NCI-H1436 (cell line): ENCODE measurements around the gene TAPBP.
"Not testable (repeated sequence)": the region's sequence is repeated elsewhere in the genome, so short reads cannot be mapped to it uniquely, and the experiment has no call there.

Experiments
- DNase-seq: peaks from one replicate; lab custom pipeline; 2025; lab: John Stamatoyannopoulos, UW

Gene TAPBP

DNA sequence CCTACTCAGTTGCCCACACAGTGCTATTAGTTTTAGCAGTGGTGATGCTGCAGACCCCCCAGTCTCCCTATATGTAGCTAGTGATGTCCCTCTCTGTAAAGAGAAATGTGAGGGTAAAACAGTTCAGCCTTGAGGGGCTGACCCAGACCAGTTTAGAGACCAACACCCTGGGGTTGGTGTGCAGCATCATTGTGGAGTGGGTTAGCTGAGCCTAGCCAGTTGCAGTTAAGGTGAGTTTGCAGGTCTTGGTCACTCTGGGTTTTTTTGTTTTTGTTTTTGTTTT, 37.4 kb downstream of the TAPBP start:
- DNase-seq = no peak

DNA sequence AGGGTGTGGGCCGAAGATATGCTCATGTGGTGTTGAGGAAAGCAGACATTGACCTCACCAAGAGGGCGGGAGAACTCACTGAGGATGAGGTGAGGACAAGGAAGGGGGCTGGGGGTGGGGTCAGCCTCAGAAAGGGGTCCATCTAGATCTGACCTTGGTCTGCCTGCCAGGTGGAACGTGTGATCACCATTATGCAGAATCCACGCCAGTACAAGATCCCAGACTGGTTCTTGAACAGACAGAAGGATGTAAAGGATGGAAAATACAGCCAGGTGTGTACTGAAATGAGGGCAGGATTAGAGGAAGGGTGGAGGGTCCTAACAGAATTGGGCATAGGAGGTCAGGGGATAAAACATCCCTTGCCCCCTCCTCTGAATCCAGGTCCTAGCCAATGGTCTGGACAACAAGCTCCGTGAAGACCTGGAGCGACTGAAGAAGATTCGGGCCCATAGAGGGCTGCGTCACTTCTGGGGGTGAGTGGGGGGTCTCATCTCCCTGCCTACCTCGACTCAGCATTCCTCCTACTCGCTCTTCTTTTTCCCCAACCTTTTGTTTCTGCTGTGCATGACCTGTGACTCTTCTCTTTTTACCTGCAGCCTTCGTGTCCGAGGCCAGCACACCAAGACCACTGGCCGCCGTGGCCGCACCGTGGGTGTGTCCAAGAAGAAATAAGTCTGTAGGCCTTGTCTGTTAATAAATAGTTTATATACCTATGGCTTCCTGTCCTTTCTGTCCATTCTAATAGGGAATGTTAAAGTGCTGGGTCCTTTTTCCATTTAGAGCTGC, 37.9 kb downstream of the TAPBP start:
- DNase-seq = not testable (repeated sequence)

DNA sequence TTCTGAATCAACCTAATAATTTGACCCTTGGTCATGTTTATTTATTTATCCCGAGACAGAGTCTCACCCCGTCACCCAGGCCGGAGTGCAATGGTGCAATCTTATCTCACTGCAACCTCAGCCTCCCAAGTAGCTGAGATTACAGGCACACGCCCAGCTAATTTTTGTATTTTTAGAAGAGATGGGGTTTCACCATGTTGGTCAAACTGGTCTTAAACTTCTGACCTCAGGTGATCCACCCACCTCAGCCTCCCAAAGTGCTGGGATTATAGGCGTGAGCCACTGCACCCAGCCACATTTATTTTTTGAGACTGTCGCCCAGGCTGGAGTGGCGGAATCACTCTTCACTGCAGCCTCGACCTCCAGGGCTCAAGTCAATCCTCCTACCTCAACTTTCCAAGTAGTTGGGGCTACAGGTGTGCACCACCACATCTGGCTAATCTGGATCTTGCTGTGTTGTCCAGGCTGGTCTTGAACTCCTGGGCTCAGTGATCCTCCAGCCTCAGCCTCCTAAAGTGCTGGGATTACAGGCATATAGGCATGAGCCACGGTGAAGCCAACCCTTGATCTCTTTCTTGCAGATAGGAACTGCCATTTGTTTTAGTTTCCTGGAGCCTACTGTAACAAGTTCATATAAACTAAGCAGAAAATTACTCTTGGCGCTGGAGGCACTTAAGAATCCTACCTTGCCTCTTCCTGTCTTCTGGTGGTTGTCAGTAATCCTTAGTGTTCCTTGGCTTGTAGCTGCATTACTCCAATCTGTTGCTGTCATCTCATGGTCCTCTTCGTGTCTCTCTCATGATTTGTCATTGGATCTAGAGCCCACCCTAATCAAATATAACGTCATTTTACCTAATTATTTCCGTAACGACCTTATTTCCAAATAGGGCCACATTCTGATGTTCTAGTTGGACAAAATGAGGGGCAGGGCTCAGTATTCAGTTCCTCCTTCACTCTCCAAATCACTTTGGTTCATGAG, 39.7 kb downstream of the TAPBP start:
- no peak for DNase-seq

DNA sequence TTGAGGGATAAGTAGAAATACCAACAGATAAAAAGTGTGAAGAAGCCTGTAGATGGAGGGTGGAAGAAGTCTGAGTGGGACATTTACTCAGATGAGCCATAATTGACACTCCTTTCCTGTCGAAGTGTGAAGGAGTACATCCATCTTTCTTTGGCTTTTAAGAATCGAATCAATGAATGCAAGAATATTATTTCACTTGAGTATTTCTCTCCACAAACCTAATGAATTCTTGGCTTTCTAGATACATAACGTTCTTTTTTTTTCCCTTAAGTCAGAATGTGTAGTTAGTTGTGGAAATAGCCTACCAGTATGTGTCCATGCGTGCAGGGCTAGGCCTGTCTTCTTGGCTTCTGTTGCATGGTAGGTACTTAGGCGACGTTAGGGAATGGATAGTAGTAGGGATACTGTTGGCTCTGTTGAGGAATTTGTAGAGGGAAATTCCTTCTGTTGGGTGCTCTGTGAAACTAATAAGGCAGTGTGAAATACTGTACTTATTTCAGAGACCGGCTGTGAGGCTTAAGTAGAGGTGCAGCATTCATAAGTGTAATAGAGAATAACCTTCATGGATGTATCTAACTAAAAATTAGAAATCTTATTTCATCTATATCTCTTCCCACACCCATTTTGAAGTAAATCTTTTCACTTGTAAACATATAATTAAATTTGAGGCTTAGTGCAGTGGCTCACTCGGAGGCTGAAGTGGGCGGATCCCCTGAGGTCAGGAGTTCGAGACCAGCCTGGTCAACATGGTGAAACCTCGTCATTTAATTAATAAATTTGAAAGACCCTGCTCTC, 40.6 kb downstream of the TAPBP start:
- DNase-seq = no peak

DNA sequence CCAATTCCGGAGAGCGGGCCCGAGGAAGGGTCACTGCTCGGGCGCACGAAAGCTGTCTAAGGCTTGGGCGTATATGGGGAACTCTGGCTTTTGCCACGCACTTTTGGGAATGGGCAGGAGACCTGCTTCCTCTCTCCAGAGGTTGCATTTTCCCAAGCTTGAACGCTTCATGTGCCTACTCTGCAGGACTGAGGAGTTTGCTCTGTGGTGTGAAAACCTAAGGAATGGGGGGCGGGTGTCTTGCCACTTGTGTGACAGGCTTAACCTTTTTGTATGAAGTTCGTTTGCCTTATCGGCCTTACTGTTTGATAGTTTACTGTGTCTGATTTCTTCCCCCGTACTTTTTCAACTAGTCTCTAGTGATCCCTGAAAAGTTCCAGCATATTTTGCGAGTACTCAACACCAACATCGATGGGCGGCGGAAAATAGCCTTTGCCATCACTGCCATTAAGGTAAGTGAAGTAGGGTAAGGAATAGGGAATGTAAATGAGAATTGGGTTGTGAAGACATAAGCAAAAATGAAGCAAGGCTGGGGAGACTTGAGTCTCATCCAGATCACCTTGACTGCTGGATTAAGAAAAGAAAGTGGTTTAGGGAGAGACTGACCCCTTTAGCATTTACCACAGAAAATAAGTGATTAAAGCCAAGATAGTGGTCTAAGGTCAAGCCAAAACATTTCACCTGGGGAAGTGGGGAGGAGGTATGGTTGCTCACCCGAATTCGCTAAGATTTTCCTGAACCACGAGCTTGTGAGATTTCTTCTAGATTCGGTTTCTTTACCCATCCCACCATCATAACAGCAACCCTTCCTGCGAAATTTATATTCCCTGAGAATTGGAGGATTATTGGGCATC, 41.4 kb downstream of the TAPBP start:
- DNase-seq = no peak

DNA sequence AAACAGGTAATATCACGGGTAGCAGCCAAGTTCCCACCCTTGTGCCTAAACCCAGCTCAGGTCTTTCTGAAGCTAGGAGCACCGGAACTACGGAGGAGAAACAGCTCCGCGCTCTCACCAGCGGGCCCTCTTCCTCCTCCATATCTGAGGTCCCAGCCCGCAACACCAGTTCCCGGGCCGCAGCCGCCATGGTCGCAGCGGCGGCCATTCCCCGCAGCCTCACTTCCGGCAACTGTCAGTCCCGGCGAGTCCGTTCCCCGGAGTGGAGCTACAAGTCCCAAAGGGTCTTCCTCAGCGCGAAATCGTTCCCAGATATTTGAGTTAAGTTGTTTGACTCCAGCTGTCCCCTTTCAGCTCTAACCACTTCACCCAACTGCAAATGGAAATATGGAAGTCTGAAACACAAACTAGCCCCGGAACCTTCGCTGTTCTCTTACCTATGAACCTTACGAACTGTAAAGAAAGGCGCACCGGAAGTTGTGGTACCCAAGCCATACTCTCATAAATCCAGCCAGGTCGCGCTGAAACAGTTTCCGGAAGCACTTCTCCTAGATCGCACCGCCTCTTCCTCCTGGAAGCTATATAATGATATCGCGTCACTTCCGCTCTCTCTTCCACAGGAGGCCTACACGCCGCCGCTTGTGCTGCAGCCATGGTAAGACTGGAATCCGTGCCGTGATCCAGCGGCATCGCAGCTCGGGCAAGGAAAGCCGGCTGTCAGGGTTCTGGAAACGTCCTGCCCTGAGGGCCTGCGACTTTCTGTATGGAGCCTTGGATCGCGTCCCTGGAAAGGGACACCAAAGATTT, 42.2 kb downstream of the TAPBP start, which contains the start of the genes RPS18 and VPS52:
Gene RPS18, plus strand, starts transcription at position 608 of the 807 bp plus-strand sequence. Its CDS starts 45 bp downstream, at position 653.
Gene VPS52, minus strand, starts transcription at position 409 of the 807 bp plus-strand sequence. Its CDS starts 201 bp downstream, at position 208.
- DNase-seq = peak; percentile 97

DNA sequence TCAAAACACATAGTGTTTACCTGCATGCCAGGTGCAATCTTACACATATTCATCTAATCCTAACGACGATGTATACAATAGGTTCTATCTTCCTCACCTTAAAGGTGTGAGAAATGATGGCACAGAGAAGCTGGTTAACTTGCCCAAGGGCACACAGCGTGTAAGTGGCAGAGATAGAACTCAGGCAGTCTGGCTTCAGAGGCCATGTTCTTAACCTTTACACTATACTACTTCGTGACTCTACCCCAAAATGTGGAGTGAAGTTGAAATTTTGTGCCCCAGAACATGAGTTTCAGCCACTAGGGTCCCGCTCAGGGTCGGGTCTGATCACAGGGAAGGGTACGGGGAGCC, 42.8 kb downstream of the TAPBP start:
- DNase-seq = no peak

DNA sequence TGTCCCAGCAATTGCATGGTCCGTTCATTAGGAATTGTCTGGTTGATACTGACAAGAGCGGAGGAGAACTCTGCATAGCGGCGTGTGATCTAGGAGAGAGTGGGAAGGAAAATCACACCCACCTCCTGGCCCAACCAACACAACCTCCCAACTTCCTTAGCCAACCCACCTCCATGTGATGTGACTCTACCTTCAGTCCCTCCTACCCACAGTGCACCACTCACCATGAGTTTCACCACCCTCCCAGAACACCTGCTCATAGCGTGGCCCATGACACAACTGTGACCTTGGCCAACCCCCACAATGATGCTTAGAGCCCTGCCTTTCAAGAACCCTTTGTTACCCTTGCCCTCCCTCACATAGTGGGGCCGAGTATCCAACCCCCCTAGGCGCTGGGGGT, 49.9 kb downstream of the TAPBP start:
- no peak for DNase-seq

DNA sequence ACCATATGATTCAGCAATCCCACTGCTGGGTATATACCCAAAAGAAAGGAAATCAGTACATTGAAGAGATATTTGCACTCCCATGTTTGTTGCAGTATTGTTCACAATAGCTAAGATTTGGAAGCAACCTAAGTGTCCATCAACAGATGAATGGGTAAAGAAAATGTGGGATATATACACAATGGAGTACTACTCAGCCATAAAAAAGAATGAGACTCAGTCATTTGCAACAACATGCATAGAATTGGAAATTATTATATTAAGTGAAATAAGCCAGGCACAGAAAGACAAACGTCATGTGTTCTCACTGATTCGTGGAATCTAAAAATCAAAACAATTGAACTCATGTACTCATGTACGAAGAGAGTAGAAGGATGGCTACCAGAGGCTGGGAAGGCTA, 51.4 kb downstream of the TAPBP start:
- DNase-seq = not testable (repeated sequence)

DNA sequence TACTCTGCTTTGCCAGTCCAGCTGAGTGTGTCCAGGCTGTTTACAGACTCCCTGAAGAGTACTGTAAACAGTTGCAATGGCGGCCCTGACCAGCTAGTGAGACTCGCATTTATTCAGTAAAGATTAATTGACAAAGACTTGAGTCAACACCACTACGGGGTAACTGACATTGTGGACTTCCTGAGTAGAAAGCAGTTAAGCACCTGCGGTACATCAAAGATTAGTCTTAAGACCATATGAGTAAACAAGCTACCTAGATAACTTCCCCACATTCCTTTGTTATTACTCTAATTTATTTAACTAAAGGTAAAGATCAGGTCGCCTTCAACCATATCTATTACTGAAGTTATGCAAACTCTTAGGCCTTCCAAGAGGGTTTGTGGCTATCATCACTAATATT, 54.8 kb downstream of the TAPBP start:
- DNase-seq = no peak

DNA sequence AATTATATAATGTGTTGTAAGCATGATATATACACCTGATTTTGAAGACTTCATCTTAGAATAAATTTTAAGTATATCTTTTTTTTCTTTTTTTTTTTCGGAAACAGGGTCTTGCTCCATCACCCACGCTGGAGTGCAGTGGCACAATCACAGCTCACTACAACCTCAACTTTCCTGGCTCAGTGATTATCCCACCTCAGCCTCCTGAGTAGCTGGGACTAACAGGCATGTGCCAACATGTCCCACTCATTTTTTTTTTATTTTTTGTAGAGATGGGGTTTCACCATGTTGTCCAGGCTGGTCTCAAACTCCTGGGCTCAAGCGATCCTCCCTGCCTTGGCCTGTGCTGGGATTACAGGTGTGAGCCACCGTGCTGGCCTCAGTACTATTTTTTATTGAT, 59.3 kb downstream of the TAPBP start:
- no peak for DNase-seq

DNA sequence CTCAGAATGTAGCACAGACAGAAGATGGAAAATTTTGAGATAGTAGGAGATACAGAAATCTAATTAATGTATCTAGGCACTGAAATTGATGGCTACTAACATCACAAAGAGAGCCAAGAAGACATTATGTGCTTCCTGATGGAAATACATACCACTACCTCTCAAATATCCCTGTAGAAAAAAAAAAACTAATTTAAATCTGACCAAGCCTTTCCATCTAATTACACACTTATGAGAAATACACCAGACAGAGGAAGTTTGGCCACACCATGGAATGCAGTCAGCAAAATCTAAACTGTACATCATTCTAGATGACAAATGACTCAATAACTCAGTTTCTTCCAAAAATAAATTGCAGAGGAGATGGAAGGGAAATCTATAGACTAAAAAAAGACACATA, 61.1 kb downstream of the TAPBP start:
- no peak for DNase-seq

DNA sequence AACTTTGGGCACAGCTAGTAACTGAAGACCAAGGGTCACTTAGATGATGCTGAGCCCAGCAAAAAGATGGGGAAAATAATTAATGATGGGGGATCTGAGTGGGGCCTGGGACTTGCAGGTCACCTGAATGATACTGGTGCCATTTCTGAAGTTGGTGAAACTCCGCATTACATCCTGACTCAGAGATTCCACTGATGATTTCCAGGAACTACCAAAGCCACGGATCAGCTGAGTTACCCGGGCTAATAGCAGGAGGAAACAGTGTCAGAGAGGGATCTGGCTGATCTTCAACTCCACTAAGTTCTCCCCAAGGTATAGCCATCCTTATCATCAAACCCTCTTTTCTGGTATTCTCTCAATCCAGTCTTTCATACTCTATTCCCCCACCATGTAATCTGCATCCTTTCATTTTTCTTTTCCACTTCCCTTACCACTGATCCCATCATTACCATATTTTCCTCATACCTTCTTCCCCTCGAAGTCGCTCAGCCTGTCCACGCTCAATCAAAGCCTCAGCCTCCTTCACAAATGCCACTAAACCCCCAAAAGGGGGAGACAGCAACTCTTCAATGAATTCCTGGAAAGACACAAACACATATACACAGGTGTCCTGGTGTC, 62.4 kb downstream of the TAPBP start:
- no peak for DNase-seq

DNA sequence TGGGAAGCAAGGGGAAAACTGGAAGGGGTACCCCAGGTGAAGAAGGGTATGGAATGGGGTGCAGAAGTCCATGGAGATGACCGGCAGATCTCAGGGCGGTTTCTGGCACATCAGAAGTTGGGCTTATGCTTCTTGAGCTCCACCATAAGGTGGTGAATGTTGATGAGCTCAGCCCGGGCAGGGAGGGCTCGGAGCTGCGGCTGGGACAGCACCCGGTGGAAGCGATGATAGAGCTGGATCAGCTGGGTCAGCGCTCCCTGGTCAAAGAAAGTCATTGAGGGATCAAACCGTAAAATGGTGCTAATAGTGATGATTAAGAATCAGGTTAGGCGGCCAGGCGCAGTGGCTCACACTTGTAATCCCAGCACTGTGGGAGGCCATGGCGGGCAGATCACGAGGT, 63.1 kb downstream of the TAPBP start:
- no peak for DNase-seq

DNA sequence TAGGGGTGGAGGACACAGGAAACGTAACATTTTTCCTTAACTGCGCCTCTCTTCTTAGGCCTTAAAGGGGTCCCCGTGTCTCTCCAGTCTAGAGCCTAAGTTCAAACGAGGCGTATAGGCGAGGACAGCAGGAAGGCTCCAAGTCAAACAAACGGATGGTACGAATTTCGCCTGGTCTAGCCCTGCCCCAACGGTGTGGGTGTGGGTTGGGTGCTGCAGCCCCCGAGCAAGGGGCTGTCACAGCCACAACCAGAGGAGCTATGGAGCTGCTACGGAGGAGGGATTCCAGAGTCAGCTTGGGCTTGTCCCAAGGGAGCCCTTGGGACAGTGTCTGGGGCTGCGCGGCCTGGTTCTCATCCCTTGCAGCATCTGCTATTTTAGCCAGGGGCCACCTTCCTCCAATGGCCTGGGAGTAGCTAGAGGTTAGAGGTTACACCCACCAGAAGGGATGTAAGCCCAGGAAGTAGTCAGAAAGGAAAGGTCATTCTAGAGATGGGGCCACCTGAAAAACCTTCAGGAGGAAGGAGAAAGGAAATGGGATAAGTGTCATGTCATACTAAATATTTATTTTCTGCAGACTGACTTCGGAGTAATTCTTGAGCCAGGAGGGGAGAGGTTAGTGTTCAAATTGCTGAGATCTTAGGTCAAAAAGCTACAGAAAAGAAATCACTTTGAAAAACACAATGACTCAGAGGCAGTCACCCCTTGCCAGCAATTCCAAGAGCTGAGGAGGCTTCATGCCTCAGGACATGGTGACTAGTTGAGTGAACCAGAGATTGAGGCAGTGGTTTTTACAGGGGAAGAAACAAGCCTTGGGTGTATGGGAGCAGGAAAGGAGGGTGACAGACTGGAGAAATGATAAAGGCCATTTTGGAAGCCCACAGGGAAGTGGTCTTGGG, 63.9 kb downstream of the TAPBP start:
- no peak for DNase-seq
